ENCODE measurements around the gene IKZF2. TPM values are rescaled to one million over a fixed set of nuclear protein-coding genes. Genes with fewer than 3 reads are reported as not detected.

Gene IKZF2
- total and polyA plus RNA-seq, 9 of the 15 experiments (the other 6 are each of a cell fraction or from before 2014, with no cell fraction given), result 0.04 to 0.54 (median 0.22) TPM

GRCh38 chr2:213162516-213163118, 11.2 kb upstream of the IKZF2 start:
- POLR2A ChIA-PET, result no interaction called here
- no peak for FAIRE-seq

More at GRCh38 chr2:213162516-213163118, 11.2 kb upstream of the IKZF2 start:
- DNase-seq (ENCODE audit: extremely low read depth in 1 of 4, low spot score in 3 of 4), result no peak
- Histone ChIP-seq H3K9me3 (replicated peaks; ENCODE audit: control insufficient read depth, insufficient read depth, low read depth, low read length) (no peaks in the 10 kb centered on the region), H3K9me1 (ENCODE audit: control insufficient read depth, insufficient read depth, low read length) (no peaks in the 10 kb centered on the region), H3K79me2 (ENCODE audit: control insufficient read depth, insufficient read depth, low read length) (no peaks in the 10 kb centered on the region), H3K27me3 (ENCODE audit: control insufficient read depth in 2 of 2, insufficient read depth in 2 of 2, low read length in 2 of 2) (no peaks in the 10 kb centered on the region), H3K4me2 (ENCODE audit: insufficient read depth, low read length) (no peak overlapping the region), H2AFZ (ENCODE audit: low read depth, low read length) (no peak overlapping the region), H3K9ac (ENCODE audit: insufficient read depth in 1 of 2, low read depth in 2 of 2, low read length in 2 of 2) (no peak overlapping the region), H3K36me3 (ENCODE audit: control insufficient read depth, insufficient read depth, low read length) (no peaks in the 10 kb centered on the region), H3K27ac (ENCODE audit: extremely low read depth, low read depth, low read length) (no peak overlapping the region), H4K20me1 (replicated peaks; ENCODE audit: control insufficient read depth, insufficient read depth, low read length) (no peaks in the 10 kb centered on the region), H3K4me3 (no peak overlapping the region), H3K4me1 (replicated peaks in 1 of 2; ENCODE audit: control insufficient read depth in 2 of 2, insufficient read depth in 2 of 2, low read length in 2 of 2) (no peaks in the 10 kb centered on the region)
- TF ChIP-seq GTF2A2 (tag; IDR thresholded peaks at IDR 0.05) (no peak), PHF20 (IDR thresholded peaks at IDR 0.05; ENCODE audit: partially characterized antibody) (no peak), NFYB (IDR thresholded peaks at IDR 0.05; ENCODE audit: extremely low read depth, insufficient read length) (no peak), ZNF584 (CRISPR knock-in tag; IDR thresholded peaks at IDR 0.05; ENCODE audit: low read depth) (no peak), PHB2 (IDR thresholded peaks at IDR 0.05; ENCODE audit: low read depth) (no peak)
- TF ChIP-seq, protein P1, sequence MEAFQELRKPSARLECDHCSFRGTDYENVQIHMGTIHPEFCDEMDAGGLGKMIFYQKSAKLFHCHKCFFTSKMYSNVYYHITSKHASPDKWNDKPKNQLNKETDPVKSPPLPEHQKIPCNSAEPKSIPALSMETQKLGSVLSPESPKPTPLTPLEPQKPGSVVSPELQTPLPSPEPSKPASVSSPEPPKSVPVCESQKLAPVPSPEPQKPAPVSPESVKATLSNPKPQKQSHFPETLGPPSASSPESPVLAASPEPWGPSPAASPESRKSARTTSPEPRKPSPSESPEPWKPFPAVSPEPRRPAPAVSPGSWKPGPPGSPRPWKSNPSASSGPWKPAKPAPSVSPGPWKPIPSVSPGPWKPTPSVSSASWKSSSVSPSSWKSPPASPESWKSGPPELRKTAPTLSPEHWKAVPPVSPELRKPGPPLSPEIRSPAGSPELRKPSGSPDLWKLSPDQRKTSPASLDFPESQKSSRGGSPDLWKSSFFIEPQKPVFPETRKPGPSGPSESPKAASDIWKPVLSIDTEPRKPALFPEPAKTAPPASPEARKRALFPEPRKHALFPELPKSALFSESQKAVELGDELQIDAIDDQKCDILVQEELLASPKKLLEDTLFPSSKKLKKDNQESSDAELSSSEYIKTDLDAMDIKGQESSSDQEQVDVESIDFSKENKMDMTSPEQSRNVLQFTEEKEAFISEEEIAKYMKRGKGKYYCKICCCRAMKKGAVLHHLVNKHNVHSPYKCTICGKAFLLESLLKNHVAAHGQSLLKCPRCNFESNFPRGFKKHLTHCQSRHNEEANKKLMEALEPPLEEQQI (IDR thresholded peaks at IDR 0.05), result no peak
- WGBS (ENCODE audit: insufficient coverage, low coverage, missing lambda C conversion rate), result 0% methylated on average over 2 of the region's 3 CpGs
- ATAC-seq, result no peak
- intact Hi-C loops (cut with micrococcal nuclease) (no loop called here), in situ Hi-C loops (cut with MboI) (no loop called here)
- CTCF ChIA-PET (ENCODE audit: low intra/inter-chr PET ratio), result no interaction called here
- no TSS peak for BruUV-seq (replicated peaks)
